Stimulated activated CD4-positive, alpha-beta T cell treated with anti-CD3 and anti-CD28 coated beads, Interleukin-15, amount 100 ng/mL, for 1 hour (primary cell): ENCODE results near the gene PTCHD4.

ENCODE experiments used
- DNase-seq, 2 donors: peaks; one replicate each; pipeline ENCODE4 v3.0.0-alpha.2; 2020; ENCODE audit warnings: low read depth in 1 of 2, low spot score in 1 of 2

Gene PTCHD4

GRCh38 chr6:48099713-48100587 is 11.0 kb downstream of the PTCHD4 start:
- no peak for DNase-seq

- no peak for DNase-seq
Observed at GRCh38 chr6:48098923-48099322, 12.1 kb downstream of the PTCHD4 start.

GRCh38 chr6:48092550-48093217 is 18.3 kb downstream of the PTCHD4 start:
- DNase-seq = no peak

DNA sequence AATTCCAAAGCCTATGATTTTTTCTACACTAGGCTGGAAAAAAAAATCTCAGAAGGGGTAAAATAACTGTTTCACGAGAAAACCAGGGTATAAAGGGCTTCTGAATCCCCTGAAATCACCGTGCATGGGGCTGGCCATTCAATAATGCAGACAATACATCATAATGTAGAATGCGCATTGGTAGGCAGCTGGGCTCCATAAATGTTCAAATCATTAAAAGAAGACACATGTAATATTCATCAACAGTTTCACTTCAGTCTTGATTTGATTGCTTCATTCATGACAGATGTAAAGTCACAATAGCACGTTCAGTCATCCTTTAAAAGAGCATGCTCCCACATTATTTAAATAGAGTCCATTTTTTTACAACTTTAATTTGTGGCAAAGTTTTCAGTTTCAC is 20.5 kb downstream of the PTCHD4 start:
- DNase-seq = no peak

DNA sequence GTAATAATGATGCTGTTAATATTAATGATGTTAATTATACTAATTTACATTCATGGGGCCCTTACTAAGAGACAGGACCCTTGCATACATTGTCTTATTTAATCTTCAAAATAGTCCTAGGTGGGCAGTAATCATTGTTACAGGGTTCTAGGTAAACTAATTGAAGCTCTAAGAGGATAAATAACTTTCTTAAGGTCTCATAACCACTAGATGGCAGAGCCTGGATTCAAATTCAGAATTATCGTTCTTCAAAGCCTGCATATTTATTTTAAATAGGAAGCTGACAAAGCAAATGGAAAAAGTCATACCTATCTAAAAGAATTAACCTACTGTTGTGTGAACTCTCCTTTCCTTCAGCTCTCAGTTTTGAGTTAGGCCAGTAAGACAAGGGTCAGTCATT is 23.5 kb downstream of the PTCHD4 start:
- no peak for DNase-seq

GRCh38 chr6:48086187-48086586 is 24.8 kb downstream of the PTCHD4 start:
- DNase-seq = no peak

GRCh38 chr6:48085131-48085741 is 25.8 kb downstream of the PTCHD4 start:
- no peak for DNase-seq

DNA sequence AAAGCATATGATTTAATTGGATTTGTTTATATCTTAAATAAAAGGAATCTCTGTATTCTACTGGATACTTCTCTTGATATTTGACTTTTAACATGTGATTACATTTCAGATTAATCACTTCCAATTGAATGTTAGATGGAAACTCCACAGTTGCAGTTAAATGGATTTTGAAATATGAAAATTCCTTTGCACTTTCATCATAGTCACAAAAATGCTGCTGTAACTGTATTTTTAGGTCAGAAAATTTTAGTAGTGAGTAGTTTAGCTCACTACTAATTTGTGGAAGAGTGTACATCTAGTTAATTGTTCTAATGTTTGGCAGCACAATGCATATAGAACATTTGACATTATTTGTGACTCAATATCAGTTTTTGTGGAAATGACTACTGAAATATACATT is 26.8 kb downstream of the PTCHD4 start:
- DNase-seq = no peak

DNA sequence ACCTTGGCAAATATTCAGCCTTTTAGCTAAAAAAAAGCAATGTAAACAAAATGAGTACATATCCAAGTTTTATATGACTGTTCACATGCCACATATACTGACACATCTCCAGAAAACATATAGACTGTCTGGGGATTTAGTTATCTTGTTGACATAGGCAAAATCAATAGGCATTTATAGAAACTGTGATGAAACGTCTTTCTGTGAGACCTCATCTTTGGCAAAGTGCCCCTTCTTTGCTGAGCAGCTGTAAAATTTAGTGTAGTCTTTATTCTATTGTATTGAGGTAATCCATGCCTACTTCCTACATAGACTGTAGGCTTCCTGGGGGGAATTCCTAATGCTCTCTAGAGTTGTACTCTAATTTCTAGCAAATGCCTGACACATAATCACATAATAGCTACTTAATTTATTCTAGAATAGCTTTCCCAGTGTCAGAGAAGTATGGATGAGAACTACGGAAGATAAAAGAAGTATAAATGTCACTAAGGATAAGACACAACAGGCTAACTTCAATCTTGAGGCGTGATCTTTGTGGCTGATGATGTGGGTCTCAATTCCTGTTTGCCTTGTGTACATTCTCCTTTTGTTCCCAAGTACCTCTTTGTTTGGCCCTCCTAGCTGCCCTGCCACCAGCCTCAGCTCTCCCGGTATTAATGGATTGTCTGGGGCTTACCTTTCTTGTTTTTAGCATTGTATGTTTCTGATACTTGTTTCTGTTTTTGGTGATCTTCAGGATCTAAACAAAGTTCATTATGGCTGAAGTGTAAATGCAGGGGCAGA is 30.6 kb downstream of the PTCHD4 start:
- no peak for DNase-seq

DNA sequence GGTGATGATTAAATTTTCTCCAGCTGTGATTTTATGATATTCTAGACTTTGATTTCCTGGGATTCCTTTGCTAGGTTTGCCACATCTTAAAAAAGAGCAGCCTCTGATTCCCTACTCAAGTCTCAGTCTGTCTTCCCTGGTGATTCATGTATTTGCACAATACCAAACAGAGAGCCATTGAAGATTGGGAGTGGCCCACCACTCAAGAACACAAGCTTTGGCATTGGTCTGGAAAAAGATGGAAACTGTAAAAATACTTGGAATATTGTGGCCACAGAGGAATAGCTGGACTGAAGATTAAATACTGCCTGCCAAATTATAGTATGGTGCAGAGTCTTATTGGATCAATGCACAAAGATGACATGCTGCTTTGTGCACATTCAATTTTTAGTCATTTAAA is 32.9 kb downstream of the PTCHD4 start:
- no peak for DNase-seq

DNA sequence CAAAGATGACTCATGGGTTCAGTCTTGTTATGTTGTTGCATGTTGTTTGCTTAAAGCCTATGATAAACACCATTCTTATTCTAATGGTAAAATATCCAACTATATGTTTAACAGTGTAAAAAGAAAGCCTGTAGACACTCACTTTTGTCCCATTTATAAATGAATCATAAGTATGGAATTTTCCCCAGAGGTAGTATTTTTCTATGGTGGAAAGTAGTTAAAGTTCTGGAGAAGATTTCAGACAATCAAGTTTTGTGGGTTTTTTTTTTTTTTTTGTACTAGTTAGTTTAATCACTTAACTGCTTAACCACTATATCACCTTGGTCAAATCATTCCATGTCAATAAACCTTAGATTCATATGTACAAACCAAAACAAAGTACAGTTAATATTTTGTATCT is 35.8 kb downstream of the PTCHD4 start:
- DNase-seq = no peak

GRCh38 chr6:48073976-48074767 is 36.8 kb downstream of the PTCHD4 start:
- DNase-seq = no peak

DNA sequence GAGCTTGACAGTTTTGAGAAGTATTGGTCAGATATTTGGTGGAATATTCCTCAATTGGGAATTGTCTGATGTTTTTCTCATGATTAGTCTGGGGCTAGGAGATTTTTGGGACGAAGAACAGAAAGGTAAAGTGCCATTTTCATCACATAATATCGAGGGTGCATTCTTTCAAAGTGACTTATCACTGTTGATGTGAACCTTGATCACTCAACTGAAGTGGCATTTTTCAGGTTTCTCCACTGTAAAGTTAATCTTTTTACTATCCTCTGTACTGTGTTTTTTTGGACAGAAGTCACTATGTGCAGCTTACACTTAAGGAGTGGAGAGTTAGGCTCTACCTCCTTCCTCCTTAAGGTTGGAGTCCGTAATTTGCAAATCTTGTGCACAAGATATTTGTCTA is 39.2 kb downstream of the PTCHD4 start:
- DNase-seq = no peak

GRCh38 chr6:48069280-48069679 is 41.7 kb downstream of the PTCHD4 start:
- DNase-seq = no peak

DNA sequence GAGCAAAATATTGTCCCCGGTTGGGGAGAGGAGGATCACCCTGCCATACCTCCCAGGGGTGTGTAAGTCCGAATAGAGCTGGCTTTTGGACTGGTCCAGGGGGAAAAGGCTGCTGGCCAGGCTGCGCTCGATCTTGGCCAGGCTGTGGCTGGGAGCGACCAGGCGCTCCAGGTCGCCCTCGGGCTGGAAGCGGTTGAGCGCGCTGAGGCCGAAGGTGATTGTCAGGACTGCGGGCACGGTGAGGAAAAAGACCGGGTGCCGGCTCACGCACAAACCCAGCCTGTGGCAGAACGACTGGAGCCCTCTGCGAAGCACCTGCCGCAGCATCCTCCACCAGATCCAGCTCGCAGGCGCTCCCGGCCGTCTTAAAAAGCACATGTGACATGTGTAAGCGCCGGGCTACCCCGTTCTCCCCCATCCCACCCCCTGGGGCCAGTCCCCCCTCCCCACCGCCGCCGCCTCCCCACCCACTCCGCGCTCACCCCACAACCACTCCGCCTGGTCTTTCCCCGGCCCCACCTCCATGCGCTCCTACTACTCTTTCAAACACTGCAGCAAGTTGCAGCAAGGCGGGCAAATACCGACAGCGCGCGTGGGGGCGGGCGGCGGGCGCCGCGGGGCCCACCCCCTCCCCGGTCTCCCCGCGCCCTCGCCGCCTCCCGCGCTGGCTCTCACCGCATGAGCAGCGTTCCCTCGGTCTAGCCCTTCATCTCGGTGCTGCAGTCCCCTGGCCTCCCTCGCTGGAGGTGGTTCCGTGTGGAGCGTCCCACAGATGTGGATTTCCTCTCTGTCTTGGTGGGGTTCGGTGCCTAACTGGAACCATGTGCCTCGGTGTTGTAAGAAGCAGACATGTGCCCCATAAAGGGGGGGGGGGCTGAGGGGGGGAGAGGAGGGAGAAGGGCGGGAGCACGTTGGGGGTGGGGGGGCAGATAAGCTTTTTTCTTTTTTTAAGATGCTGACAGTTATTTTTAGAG is 42.4 kb downstream of the PTCHD4 start:
- DNase-seq = no peak

- DNase-seq = no peak
Observed at GRCh38 chr6:48067886-48068277, 43.1 kb downstream of the PTCHD4 start.

DNA sequence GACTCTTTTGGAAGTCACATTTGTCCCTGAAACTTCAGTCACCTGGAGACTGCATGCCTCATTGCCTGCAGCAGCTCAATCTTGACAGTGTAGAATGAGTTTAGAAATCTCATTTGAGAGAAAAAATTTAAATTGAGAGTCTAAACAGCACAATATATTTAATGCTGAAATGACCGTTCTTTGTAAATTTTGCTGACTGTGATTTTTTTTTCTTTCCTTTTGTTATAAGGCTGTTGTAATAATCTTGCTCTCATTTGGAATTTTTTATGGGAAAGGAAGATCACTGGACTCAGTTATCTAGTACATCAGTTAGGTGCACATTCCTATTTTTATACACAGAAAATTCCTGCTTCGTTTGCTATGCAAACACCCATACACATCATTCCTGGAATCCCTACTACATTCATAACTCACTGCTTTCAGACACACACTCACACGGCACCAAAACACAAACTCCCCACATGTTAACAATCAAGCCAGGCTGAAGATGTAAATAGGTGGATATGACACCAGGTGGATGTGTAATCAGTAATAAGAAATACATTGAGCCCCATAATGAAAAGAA is 43.8 kb downstream of the PTCHD4 start:
- DNase-seq = no peak

GRCh38 chr6:48061265-48061990 is 49.6 kb downstream of the PTCHD4 start:
- DNase-seq = no peak
